Loucy (cell line): ENCODE measurements around the gene REC114.

ENCODE experiments used
- H2AFZ ChIP-seq: fragments of 200-600 bp; sonication (generic); 2 replicates; pipeline ENCODE4 v1.6.0; 2016; ENCODE audit warnings: antibody characterized with exemption, mild to moderate bottlenecking, low read length, moderate library complexity
- H3F3A ChIP-seq: fragments of 200-600 bp; 2 replicates; pipeline ENCODE4 v1.6.0; 2016; ENCODE audit warnings: antibody characterized with exemption, low read depth, mild to moderate bottlenecking
- H3K27me3 ChIP-seq: fragments of 200-600 bp; sonication (generic); 2 replicates; pipeline ENCODE4 v1.6.1; 2014; ENCODE audit warnings: low read length, mild to moderate bottlenecking; ENCODE audit not compliant: insufficient read depth, poor library complexity, severe bottlenecking
- H3K36me3 ChIP-seq: fragments of 200-600 bp; sonication (generic); 2 replicates; pipeline ENCODE4 v1.6.1; 2016; ENCODE audit warnings: low read length; ENCODE audit not compliant: insufficient read depth
- H3K4me1 ChIP-seq: fragments of 200-600 bp; sonication (generic); 2 replicates; pipeline ENCODE4 v1.5.1; 2014; ENCODE audit warnings: low read length, mild to moderate bottlenecking; ENCODE audit not compliant: insufficient read depth, poor library complexity, severe bottlenecking
- H3K4me2 ChIP-seq: fragments of 200-600 bp; sonication (generic); 2 replicates; pipeline ENCODE4 v1.6.0; 2014; ENCODE audit warnings: antibody characterized with exemption, low read length, low read depth, mild to moderate bottlenecking; ENCODE audit not compliant: poor library complexity, severe bottlenecking
- H3K4me3 ChIP-seq: fragments of 200-600 bp; sonication (generic); 2 replicates; pipeline ENCODE4 v1.5.1; 2014; ENCODE audit warnings: low read length, mild to moderate bottlenecking, mixed read lengths; ENCODE audit not compliant: poor library complexity, severe bottlenecking
- H3K79me2 ChIP-seq: fragments of 200-600 bp; sonication (generic); 2 replicates; pipeline ENCODE4 v1.6.1; 2014; ENCODE audit warnings: low read length; ENCODE audit not compliant: insufficient read depth
- H3K9ac ChIP-seq: fragments of 200-600 bp; sonication (generic); 2 replicates; pipeline ENCODE4 v1.6.0; 2014; ENCODE audit warnings: mild to moderate bottlenecking, low read depth, low read length, moderate library complexity; ENCODE audit not compliant: poor library complexity, severe bottlenecking
- H3K9me2 ChIP-seq: fragments of 200-600 bp; sonication (generic); replicated peaks from 2 replicates; pipeline ENCODE4 v1.6.1; 2016; ENCODE audit warnings: low read depth, low read length, mixed read lengths
- H3K9me3 ChIP-seq: fragments of 200-600 bp; sonication (generic); 2 replicates; pipeline ENCODE4 v1.6.1; 2014; ENCODE audit warnings: mild to moderate bottlenecking, antibody characterized with exemption, low read length, low read depth; ENCODE audit not compliant: insufficient read depth
- H4K20me1 ChIP-seq: fragments of 200-600 bp; sonication (generic); 2 replicates; pipeline ENCODE4 v1.6.0; 2014; ENCODE audit warnings: antibody characterized with exemption, low read length, mild to moderate bottlenecking; ENCODE audit not compliant: insufficient read depth, poor library complexity, severe bottlenecking
- EZH2phosphoT487 ChIP-seq: fragments of 200-600 bp; IDR thresholded peaks from 2 replicates; pipeline ENCODE4 v1.6.1; 2018; ENCODE audit warnings: antibody characterized with exemption, mild to moderate bottlenecking, moderate library complexity, borderline replicate concordance
- TF ChIP-seq, protein P1 (sequence below): fragments of 200-600 bp; sonication (generic); conservative IDR thresholded peaks from 2 replicates; pipeline ENCODE4 v1.5.1; 2014; ENCODE audit warnings: mild to moderate bottlenecking, antibody characterized with exemption, low read length

The REC114 gene

GRCh38 chr15:73571346-73571745, 128.4 kb downstream of the REC114 start:
- H3F3A ChIP-seq, result no peaks in the 10 kb centered on the region
- H4K20me1 ChIP-seq, result no peaks in the 10 kb centered on the region
- peaks cover 54% of the 10 kb centered on the region; the same call in 1 of the 2 replicates for H3K36me3 ChIP-seq

DNA sequence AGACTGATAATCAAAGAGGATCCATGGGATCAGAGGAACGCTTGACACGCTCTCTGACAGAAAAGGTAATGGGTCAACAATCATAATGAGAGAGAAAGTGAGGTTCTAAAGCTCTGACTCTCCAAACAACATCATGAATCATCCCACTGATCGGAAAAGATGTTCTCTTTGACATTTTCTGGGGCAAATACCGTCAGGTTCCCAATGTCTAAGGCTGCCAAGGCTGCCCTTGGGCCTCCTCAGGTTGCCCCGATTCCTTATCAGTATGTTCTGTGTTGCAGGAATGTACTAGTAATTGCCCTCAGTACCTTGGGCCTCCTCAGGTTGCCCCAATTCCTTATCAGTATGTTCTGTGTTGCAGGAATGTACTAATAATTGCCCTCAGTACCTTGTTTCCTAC, 129.3 kb downstream of the REC114 start:
- TF ChIP-seq, protein P1, sequence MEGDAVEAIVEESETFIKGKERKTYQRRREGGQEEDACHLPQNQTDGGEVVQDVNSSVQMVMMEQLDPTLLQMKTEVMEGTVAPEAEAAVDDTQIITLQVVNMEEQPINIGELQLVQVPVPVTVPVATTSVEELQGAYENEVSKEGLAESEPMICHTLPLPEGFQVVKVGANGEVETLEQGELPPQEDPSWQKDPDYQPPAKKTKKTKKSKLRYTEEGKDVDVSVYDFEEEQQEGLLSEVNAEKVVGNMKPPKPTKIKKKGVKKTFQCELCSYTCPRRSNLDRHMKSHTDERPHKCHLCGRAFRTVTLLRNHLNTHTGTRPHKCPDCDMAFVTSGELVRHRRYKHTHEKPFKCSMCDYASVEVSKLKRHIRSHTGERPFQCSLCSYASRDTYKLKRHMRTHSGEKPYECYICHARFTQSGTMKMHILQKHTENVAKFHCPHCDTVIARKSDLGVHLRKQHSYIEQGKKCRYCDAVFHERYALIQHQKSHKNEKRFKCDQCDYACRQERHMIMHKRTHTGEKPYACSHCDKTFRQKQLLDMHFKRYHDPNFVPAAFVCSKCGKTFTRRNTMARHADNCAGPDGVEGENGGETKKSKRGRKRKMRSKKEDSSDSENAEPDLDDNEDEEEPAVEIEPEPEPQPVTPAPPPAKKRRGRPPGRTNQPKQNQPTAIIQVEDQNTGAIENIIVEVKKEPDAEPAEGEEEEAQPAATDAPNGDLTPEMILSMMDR, result no peak
- no peak for TF ChIP-seq EZH2phosphoT487
- Histone ChIP-seq H4K20me1 (no peaks in the 10 kb centered on the region), H3K4me1 (no peaks in the 10 kb centered on the region), H3F3A (no peaks in the 10 kb centered on the region), H3K4me2 (no peak overlapping the region), H3K9ac (no peak overlapping the region), H3K9me3 (no peaks in the 10 kb centered on the region), H3K36me3 (peaks cover 57% of the 10 kb centered on the region; the same call in 1 of the 2 replicates), H2AFZ (no peak overlapping the region), H3K27me3 (no peaks in the 10 kb centered on the region), H3K79me2 (no peaks in the 10 kb centered on the region), H3K4me3 (no peak overlapping the region), H3K9me2 (no peaks in the 10 kb centered on the region)

More at GRCh38 chr15:73571346-73571745, 128.4 kb downstream of the REC114 start:
- Histone ChIP-seq H3K9me3 (no peaks in the 10 kb centered on the region), H3K27me3 (no peaks in the 10 kb centered on the region), H3K79me2 (no peaks in the 10 kb centered on the region), H2AFZ (no peak overlapping the region), H3K4me2 (no peak overlapping the region), H3K9me2 (no peaks in the 10 kb centered on the region), H3K9ac (no peak overlapping the region), H3K4me3 (no peak overlapping the region), H3K4me1 (no peaks in the 10 kb centered on the region)
- TF ChIP-seq, protein P1, result no peak
- no peak for TF ChIP-seq EZH2phosphoT487

DNA sequence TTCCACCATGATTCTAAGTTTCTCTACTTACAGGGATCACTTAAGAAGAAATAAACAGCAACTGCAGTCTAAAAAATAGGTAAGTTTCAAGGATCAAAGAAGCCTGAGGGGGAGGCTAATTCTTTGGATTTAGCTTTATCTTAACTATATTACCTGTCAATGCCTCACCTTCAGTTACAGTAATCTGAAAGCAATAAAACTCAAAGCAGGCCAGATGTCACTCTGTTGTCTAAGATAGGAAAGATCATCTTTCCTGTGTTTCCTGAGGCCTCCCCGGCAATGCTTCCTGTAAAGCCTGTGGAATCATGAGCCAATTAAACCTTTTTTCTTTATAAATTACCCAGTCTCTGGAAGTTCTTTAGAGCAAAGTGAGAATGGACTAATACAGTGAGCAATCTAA, 130.1 kb downstream of the REC114 start:
- Histone ChIP-seq H3K4me3 (no peak overlapping the region), H3K79me2 (no peaks in the 10 kb centered on the region), H3K36me3 (peaks cover 57% of the 10 kb centered on the region; the same call in 1 of the 2 replicates), H3K27me3 (no peaks in the 10 kb centered on the region), H3K4me2 (no peak overlapping the region), H3F3A (no peaks in the 10 kb centered on the region), H4K20me1 (no peaks in the 10 kb centered on the region), H3K4me1 (no peaks in the 10 kb centered on the region), H3K9me2 (no peaks in the 10 kb centered on the region), H3K9me3 (no peaks in the 10 kb centered on the region), H3K9ac (no peak overlapping the region), H2AFZ (no peak overlapping the region)
- TF ChIP-seq EZH2phosphoT487, result no peak
- TF ChIP-seq, protein P1, result no peak
